HG02840 (cell line): ENCODE results near the gene GGCT.
A peak's percentile ranks its signal among the peaks of the same experiment; 100 is the strongest.
"Not testable (repeated sequence)": the region's sequence is repeated elsewhere in the genome, so short reads cannot be mapped to it uniquely, and the experiment has no call there.

Experiments used
- ATAC-seq: cut with Tn5 transposase; IDR thresholded peaks from one replicate; pipeline ENCODE4 v1.9.1; 2021; ENCODE audit warnings: mild to moderate bottlenecking, moderate library complexity, moderate number of reproducible peaks; ENCODE audit not compliant: unreplicated experiment, low FRiP score

Gene GGCT

DNA sequence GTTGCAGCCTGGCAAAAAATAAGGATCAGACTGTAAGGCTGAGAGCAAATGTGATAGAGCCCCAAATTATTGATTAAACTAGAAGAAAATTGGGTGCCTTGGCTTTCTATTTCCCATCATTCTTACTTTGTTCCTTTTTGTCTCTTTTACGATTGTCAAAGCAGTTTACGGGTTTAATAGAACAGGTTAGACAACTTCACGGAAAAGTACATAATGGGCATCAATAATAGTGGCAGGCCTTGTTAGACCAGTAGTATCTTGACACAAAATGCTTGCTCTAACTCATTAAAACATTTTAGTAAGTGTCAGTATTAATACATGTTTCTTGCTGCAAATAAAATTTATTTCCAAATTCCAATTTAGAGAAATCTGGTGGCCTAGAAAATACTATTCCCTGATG is 14.5 kb upstream of the GGCT start:
- no peak for ATAC-seq

DNA sequence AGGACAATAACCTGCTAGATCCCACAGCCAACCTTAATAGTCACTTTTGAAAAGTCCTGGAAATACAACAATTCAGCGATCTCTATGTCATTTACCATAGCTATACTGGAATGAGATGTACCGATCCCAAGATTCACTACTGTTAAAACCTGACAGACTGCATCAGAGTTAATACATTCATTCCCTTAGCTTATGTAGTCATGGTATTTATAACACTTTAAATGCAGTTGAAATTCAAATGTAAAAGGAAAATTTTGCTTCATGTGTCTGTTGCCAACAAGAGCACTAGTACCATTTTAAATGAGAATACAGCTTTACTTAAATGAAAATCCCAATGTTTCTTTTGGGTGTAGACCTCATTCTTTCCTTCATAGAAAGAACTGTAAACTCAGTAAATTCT is 11.1 kb upstream of the GGCT start:
- ATAC-seq = no peak

DNA sequence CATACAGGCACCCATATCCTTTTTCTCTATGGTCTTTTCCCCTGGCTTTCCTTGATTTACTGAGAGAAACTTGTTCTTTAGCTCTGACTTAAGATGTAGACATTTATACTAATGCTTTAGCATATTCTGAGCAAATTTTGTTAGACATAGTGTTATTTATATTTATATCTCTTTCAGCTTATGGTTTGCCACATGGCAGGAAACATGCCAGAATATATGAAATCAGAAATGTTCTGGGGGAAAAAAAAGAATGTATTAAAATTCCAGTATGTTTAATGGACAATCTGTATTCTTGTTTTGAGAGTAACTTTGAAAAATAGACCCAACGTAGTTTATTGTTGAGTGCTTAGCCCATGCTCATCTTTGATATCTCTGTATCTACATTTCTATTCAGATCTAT is 10.1 kb upstream of the GGCT start:
- no peak for ATAC-seq

DNA sequence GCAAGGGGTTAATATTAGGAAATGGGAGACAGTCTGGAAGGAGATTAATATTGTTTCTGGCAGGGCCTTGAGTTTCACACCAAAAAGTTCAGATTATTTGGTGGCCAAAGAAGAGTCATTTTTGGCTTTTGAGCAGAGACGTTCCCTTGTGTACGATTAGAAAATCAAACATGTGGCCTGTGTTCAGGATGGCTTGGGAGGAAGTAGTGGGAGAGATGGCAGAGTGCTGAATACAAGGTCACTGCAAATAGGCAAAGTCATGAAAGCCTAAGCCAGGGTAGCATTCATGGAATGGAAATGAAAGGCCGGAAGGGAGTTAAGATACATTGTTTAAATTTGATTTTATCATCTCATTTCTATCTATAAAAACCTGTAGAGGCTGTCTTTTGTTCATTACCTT is 9.5 kb upstream of the GGCT start:
- ATAC-seq = no peak

DNA sequence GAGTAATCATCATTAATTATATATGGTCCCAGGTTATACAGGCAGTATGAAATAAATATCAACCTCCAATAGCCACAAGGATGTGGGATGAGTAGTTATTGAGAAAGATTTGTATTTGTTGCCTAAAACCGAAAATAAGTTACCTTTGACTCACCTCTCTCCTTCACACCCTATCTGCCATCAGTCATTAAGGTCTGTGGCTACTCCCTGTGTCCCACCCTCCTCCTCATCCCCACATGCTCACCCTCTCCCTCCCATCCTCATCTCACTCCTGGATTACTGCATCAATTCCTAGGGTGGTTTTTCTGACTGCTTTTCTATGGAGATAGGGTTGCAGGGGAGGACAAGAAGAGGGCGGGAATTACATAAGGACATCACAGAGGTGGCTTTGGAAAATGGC is 9.1 kb upstream of the GGCT start:
- ATAC-seq = no peak

DNA sequence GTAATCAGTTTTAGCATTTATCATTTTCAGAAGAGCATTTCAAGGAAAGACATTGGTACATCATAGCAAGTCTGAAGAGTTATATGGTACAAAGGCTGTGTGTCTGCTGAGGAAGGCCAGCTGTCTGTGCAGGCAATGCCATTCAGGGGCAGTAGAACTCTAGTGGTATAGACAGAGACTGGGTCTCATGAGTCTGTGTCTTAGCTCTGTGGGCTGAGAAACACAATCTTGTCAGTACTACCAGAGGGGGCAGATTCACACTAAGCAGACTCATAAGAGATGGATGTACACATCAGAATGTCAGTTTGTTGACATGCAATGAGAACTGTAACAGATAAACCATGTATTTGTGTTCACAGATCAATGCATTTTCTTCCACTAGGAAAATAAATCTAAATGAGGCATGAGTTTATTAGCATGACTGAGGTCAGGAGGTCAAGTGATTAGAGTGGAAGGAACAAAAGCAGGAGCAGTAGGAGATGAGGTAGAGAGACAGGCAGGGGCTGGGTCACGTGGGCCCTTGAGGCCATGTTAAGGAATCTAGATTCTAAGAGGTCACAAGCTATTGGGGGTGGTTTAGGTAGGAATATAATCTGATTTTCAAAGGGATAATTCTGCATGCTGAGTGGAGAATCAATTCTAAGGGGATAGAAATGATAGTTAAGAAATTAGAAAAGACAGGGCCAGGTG is 7.5 kb upstream of the GGCT start:
- no peak for ATAC-seq

DNA sequence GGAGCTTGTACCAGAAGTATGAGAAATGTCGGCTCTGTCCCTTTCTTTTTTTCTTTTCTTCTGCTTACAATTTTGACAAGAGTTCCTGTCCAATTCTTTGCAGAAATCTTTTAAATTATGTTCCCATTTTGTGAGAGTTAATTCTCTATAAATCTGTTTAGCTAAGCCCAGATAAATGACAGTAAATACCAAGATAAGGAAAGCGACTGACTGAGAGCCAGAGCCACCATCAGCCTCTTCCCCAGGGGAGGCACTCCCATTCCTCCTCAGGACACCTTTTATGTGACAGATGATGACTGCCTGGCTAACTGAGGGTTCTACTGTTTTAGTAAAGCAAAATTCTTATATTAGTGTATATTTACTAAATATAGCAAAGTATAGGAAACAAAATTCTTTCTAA is 6.9 kb upstream of the GGCT start:
- no peak for ATAC-seq

DNA sequence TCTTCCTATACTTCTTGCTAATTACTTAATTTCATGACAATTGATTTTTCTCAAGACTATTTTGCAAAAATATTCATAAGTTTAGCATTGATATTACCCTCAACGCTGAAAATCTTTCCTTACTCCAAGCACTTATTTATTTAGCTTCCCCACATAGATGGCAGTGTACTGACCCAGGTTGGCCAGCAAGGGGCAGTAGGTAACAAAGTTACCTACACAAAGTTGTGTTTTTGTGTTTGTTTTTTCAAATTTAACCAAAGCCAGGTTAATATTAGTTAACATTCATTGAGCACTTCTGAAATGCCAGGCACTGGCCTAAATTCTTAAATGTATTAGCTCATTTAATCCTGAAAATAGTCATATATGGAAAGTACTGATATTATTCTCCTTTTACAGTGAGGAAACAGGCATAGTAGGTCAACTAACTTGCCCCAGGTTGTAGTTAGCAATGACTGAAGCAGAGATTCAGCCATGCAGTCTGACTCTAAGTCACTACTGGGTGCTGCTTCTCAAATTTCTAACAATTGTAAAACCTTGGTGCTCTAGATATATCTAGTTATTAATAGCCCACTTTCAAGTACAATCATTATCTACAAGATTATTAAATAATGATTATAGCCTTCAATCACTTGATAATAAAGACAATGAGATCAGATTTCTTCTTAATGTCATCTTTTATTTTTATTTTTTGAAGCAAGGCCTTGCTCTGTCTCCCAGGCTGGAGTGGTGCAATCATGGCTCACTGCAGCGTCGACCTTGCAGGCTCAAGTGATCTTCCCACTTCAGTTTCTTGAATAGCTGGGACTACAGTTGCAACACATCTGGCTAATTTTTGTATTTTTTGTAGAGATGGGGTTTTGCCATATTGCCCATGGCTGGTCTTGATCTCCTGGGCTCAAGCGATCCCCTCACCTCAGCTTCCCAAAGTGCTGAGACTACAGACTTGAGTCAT is 5.8 kb upstream of the GGCT start:
- no peak for ATAC-seq

DNA sequence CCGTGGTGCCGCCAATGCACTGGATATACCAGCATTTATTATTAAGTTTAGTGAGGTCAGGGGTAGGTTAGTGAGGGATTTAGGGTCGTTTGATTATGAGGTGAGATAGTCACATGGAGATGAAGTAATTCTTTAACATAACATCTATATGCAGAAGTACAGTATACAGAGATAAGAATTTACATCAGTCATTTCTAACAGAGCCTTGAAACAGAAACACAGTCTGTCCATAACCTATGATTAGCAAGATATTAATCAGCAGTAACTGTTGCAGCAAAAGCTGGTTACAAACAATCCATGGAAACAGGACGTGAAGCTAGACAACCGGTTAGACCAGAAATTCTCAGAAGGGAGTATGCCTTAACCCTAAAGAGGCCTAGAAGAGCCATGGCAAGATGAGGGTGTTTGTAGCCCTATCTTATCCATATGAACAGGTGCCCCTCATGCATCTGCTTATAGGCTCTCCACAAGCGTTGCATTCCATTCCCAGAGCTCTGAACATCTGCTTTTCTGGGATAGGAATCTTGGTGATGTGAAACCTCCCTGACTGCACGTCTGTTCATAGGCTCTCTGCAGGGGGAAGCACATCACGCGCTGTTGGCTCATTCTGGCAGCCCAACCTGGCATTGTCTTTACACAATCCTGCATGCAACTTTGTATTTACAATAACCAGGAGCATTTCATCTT is 4.7 kb upstream of the GGCT start:
- not testable (repeated sequence) for ATAC-seq

DNA sequence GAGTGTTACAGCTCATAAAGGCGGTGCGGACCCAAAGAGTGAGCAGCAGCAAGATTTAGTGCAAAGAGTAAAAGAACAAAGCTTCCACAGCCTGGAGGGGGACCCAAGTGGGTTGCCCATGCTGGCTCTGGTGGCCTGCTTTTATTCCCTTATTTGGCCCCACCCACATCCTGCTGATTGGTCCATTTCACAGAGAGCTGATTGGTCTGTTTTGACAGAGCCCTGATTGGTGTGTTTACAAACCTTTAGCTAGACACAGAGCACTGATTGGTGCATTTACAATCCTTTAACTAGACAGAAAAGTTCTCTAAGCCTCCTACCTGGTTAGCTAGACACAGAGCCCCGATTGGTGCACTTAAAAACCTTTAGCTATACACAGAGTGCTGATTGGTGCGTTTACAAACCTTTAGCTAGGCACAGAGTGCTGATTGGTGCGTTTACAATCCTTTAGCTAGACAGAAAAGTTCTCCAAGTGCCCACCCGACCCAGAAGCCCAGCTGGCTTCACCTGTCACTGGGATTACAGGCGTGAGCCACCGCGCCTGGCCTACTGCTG is 2.8 kb upstream of the GGCT start:
- not testable (repeated sequence) for ATAC-seq

DNA sequence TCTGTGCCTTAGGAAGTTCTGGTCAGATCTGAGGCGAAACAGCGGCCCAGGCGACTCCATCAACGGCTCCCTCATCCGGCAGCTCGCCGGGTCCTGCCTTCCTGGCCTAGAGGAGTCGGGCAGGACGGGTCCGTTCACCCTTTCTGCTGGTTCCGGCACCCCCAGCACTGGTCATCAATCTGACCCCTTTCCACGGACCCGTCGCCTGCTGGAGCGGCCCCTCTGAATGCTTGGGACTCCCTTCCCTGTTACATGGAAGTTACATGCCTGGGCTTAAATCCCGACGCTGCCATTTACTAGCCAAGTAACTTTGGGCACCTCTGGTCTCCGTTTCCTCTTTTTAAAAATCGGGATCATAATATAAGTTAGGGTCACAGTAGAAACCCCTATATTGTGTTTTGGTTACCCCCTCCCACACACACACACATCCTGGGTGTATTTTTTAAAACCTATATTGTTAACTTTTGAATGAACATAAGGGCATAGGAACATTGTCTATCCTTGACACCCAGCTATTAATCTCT is 607 bp upstream of the GGCT start:
- ATAC-seq = peak; percentile 19

DNA sequence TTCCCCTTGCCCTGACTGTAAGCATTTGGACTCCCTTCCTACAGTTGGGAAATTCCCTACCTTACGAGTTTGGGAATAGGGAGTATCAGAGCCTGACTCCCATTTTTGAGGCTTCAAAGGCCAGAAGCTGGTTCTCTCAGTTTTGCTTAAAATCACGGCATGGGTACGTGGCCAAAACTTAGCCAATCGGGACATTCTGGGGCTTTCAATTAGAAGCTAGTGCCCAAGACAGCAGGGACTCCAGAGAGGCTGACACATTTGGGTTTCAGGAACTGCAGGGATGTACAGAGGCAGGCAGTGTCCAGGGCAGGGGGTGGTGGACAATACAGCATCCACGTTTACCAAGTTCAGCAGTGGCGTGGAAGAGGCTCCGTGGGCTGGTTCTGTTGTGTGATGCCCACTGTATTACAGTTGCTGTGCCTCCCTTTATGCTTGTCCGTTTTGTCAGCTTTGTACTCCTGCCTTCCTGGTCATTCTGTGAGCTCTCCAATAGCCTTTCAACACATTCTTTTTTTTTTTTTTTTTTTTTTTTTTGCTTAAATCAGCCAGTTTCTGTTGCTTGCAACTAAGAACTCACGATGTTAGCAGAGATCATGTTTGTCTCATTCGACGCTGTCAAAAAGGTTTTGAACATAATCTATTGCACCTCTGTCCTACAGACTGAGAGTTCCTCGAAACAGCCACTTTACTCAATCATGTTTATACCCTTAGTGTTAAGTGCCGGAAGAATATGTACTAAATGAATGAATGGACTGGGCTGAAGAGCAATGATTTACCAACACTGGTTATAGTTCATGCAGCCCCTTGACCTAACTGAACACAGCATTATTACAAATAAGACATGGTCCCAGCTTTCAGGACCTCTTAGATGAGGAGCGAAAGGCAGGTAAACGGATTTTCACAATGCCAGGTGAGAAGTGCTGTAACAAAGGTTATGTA is 1.1 kb downstream of the GGCT start:
- ATAC-seq = no peak

DNA sequence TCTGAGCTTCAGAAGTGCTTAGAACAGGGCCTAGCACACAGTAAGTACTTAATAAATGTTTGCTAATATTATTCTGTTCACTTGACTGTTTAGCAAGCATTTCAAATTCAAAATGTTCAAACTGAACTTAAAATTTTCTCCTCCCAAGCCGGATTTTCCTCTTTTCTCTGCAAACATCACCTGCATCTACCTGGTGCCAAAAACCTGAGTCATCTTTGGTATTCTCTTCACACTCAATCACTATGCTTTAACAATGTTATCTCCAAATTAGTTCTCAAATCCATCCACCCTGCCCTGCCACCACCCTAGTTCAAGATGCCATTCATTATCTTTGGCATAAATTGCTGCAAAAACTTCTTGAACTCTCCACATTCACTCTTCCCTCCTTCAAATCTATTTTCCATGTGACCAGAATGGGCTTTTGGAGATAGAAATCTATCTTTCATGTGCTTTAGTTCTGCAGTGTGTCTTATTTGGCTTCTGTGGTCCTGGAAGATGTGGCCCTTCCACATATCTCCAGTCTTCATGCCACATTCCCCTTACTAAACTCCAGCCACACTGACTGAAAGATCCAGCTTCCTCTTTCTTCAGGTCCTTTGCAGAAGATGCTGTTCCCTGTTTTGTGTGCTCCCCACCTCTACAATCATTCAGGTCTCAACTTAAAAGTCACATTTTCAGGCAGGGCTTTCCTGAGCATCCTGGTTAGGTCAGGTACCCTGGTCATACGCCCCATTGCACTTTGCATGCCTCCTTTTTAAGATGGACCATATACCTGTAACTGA is 2.0 kb downstream of the GGCT start:
- ATAC-seq = no peak

DNA sequence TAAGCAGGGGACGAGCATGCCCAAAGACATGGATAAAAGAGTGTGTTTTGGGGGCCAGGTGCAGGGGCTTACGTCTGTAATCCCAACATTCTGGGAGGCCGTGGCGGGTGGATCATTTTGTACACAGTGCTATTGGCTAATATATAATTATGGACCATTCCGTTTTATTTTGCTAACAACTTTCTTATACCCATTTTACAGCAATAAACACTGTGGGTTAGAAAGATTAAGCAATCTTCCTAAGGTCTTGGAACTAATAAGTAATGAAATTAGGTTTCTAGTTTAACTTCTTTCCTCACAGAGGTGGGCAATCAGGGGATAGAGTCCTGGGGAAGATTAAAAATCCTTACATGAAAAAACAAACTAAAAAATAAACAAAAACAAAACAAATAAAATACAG is 3.4 kb downstream of the GGCT start:
- no peak for ATAC-seq

DNA sequence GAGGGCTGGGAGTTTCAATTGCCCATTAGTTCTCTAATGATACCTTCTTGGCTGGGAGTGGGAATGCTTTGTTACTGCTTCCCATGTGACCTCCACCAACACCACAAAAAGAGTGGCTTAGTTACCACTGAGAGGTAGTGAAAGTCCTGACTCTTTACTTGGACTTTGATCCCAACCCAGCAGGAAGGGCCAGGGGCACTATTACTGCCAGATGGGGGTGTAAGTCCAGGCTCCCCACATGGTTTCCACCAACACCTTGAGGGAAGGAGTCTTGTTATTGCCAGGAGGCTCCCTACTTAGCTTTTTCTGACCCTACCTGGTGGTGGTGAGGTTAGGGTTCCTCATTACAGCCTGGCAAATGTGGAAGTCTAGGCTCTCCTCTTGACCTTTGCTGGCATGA is 11.4 kb downstream of the GGCT start:
- ATAC-seq = no peak

DNA sequence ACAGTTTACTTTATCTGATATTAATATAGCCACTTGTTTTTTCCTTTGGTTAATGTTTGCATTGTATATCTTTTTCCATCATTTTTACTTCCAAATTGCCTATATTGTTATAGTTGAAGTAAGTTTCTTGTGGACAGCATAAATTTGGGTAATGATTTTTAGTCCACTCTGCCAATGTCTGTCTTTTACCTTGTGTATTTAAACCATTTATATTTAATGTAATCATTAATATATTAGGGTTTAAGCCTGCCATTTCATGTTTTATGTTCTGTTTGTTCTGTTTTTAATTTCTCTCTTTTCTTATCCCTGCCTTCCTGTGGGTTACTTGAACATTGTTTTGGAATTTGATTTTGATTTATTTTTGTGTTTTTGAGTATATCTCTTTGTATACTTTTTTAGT is 13.2 kb downstream of the GGCT start:
- ATAC-seq = no peak

DNA sequence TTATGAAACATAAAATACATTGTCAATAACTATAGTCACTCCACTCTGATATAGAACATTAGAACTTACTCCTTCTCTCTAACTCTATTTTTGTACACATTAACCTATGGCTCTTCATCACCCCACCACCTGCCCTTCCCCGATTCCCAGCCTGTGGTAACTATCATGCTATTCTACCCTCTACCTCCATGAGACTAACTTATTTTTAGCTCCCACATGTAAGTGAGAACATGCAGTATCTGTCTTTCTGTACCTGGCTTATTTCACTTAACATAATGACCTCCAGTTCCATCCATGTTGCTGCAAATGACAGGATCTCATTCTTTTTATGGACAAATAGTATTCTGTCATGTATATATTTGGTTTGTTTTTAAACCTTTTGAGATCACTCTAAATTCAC is 17.3 kb downstream of the GGCT start:
- no peak for ATAC-seq

DNA sequence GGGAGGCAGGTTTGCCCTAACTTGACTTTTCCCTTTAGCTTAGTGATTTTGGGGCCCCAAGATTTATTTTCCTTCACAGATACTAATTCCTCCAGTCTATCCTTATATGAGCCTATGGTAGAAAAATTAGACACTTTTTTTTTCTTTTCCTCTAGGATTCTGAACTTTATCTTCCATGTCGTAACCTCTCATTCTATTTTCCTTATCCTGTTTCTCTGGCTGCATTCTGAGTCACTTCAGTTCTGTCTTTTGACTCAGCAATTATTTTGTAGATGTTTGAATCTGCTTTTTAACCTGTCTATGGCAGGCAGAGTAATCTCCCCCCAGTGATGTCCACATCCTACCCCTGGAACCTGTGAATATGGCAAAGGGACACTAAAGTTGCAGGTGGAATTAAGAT is 19.0 kb downstream of the GGCT start:
- ATAC-seq = no peak

DNA sequence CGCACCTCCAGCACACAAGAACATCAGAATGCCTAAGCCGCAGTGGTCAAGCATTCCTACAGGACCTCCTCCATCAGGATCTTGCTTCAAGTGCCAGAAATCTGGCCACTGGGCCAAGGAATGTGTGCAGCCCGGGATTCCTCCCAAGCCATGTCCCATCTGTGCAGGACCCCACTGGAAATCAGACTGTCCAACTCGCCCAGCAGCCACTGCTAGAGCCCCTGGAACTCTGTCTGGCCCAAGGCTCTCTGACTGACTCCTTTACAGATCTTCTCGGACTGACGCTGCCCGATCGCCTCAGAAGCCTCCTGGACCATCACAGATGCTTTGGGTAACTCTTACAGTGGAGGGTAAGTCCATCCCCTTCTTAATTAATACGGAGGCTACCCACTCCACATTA is 23.2 kb downstream of the GGCT start:
- ATAC-seq = not testable (repeated sequence)
